AG09309 (cell line): ENCODE data around the gene GABBR2.

Source experiments
- DNase-seq: peaks from one replicate; pipeline ENCODE4 v3.0.0-alpha.2; 2010; ENCODE audit warnings: low read depth
- H3K4me3 ChIP-seq: 2 replicates; pipeline ENCODE4 v1.5.1; 2011; ENCODE audit warnings: mild to moderate bottlenecking, low read depth, low read length, moderate library complexity; ENCODE audit not compliant: control insufficient read depth
- TF ChIP-seq, protein P1 (sequence below): IDR thresholded peaks from 2 replicates; pipeline ENCODE4 v1.5.1; 2011; ENCODE audit warnings: mild to moderate bottlenecking, low read depth, low read length, inconsistent platforms; ENCODE audit not compliant: insufficient read depth, control insufficient read depth; ENCODE audit errors: missing control alignments

GABBR2 gene

DNA sequence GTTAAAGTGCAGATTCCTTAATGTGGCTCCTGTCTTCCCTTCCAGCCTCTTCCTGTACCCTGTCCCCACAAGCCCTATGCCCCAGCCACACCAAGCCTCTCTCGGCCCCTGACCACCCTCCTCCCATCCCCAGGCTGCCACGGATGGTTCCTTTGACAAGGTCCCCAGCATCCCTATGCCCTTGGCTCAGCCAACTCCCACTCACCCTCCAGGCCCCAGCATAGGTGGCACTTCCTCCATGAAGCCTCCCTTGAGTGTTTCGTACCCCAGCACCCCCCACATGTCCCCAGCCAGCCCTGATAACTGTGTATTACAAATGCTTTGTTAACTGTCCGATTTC lies 337.8 kb downstream of the GABBR2 start:
- no peak for DNase-seq
- TF ChIP-seq, protein P1, sequence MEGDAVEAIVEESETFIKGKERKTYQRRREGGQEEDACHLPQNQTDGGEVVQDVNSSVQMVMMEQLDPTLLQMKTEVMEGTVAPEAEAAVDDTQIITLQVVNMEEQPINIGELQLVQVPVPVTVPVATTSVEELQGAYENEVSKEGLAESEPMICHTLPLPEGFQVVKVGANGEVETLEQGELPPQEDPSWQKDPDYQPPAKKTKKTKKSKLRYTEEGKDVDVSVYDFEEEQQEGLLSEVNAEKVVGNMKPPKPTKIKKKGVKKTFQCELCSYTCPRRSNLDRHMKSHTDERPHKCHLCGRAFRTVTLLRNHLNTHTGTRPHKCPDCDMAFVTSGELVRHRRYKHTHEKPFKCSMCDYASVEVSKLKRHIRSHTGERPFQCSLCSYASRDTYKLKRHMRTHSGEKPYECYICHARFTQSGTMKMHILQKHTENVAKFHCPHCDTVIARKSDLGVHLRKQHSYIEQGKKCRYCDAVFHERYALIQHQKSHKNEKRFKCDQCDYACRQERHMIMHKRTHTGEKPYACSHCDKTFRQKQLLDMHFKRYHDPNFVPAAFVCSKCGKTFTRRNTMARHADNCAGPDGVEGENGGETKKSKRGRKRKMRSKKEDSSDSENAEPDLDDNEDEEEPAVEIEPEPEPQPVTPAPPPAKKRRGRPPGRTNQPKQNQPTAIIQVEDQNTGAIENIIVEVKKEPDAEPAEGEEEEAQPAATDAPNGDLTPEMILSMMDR: no peak
- no peak overlapping the region for H3K4me3 ChIP-seq

DNA sequence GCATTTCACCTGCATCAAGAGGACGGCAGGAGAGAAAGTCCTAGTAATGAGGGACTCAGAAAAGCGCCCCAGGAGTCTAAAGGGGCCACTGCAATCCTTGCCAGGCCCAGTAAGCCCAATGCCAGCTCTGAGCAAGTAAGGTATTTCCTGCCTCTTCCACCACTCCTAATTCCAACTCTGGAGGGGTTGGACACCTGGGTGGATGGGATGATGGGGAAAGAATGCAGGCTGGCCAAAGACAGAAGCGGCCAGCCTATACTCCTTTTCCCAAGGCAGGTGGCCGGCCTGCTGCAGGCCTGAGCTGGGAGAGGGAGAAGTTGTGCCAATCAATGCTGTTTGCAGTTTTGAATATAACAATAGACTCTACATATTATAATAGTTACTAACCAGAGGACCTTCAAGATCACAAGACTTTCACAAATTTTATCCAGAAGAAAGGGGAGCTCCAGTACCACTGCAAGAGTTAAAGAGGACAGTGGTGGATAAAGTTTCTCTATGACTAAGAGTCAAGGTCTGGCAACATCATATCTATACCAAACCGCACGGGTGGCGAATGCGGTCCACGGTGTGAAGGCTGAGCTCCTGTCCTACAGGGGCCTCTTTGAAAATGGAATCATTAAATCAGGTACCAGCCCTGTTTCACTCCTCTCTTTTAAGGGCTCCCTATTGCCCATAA lies 338.3 kb downstream of the GABBR2 start:
- no peak overlapping the region for H3K4me3 ChIP-seq
- no peak for DNase-seq
- TF ChIP-seq, protein P1: no peak

DNA sequence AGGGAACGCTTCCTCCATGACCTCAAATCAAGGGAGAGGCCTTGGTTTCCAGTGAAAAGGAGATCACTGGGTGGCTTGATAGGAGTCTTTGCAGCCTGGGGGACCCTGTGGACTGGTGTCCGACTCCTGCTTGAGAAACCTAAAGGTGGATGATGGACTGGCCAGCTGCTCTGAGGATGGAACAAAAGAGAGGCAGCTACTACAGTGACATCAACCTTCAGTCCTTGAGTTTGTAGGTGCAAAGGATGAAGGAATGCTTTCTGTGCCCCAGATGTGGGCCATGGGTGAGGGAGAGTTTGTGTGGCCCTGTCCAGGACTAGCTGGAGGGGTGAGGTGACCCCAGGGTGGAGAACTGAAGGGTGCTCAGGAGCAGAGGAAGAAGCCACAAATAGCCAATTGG lies 338.8 kb downstream of the GABBR2 start:
- TF ChIP-seq, protein P1: no peak
- no peak for DNase-seq
- H3K4me3 ChIP-seq: no peak overlapping the region

DNA sequence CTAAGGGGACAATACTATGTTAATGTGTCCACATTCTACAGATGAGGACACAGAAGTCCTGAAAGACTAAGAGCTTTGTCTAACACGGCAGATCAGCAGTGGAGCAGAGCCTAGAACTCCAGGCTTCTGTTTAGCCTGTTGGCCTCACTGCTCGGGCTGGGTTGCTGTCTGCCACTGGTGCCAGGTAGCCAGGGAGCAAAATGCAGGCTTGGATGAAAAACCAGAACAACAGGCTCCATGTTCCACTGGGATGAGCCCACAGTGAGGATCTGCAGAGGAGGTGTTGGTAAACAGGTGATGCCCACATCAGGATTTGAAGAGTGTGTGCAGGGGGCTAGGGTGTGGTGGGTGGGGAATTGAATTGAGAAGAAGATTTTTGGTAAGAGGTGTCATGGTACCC lies 339.3 kb downstream of the GABBR2 start:
- no peak overlapping the region for H3K4me3 ChIP-seq
- no peak for DNase-seq
- TF ChIP-seq, protein P1: no peak

DNA sequence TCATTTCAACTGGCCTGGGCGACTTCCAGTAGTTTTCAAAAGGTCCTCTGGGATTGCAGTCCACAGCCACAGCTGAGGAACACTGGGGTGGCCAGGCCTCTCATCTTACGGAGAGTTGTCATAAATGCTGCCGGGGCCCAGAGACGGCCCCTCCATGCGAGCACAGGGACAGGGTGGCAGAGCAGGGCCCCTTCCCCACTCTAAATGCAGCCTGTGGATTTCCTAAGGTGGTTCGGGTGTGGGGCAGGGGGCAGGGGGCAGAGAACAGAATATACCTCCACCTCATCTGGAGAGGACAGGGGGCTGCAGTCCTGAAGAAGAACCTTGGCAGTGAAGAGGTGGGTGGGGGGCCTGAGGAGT lies 339.7 kb downstream of the GABBR2 start:
- no peak overlapping the region for H3K4me3 ChIP-seq
- TF ChIP-seq, protein P1: no peak
- no peak for DNase-seq

DNA sequence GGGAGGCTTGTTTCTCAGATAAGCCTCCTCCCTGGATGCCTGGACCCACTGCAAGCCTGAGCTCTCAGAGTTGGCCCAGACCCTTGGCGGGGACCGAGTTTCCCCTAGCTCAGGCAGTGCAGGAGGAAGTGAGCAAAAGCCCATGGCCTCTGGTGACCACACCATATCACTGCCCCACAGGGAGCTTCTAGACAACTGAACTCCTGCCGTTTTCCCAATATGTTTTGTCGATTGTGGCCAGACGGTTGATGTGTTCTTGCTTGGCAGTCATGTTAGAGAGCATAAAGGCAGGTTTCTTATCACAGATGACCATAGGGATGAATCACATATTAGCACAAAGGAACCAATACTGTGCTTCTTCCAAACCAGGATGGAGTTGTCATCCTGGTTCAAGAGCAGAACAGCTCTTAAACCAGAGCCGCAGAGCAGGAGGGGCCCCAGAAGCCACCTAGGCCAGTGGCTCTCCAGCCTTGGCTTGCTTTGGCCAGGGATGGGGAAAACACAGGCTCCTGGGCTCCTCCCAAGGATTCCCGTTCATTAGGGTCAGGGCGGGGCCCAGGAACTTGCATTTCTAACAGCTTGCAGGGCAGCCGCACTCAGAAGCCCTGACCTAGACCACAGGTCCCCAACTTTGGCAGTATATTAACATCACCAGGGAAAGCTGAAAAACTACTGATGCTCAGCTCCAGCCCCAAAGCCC lies 340.2 kb downstream of the GABBR2 start:
- no peak overlapping the region for H3K4me3 ChIP-seq
- no peak for DNase-seq
- TF ChIP-seq, protein P1: no peak
